ENCODE measurements around the gene KIF13A.

KIF13A gene

GRCh38 chr6:17716221-17716620, 271.2 kb downstream of the KIF13A start:
- TF ChIP-seq CTCF (IDR thresholded peaks at IDR 0.05; ENCODE audit: borderline replicate concordance, control extremely low read depth, extremely low read depth, insufficient read depth, missing control alignments): no peak
- in situ Hi-C loops (cut with MboI; ENCODE audit: low sequenced_read_pairs, unreplicated experiment): no loop called here
- no peak for DNase-seq (ENCODE audit: low spot score)

GRCh38 chr6:17714879-17715851, 272.3 kb downstream of the KIF13A start:
- in situ Hi-C loops (cut with MboI; ENCODE audit: low sequenced_read_pairs, unreplicated experiment): no loop called here
- peak; percentile 59 for DNase-seq (ENCODE audit: low spot score)

GRCh38 chr6:17714177-17714576, 273.3 kb downstream of the KIF13A start:
- TF ChIP-seq CTCF (IDR thresholded peaks at IDR 0.05; ENCODE audit: borderline replicate concordance, control extremely low read depth, extremely low read depth, insufficient read depth, missing control alignments): no peak
- DNase-seq (ENCODE audit: low spot score): no peak
- in situ Hi-C loops (cut with MboI; ENCODE audit: low sequenced_read_pairs, unreplicated experiment): no loop called here

More at GRCh38 chr6:17714879-17715851, 272.3 kb downstream of the KIF13A start:
- TF ChIP-seq CTCF (IDR thresholded peaks at IDR 0.05; ENCODE audit: borderline replicate concordance, control extremely low read depth, extremely low read depth, insufficient read depth, missing control alignments): no peak

- in situ Hi-C loops (cut with MboI; ENCODE audit: low sequenced_read_pairs, unreplicated experiment): no loop called here
- TF ChIP-seq CTCF (IDR thresholded peaks at IDR 0.05; ENCODE audit: borderline replicate concordance, control extremely low read depth, extremely low read depth, insufficient read depth, missing control alignments): no peak
- no peak for DNase-seq (ENCODE audit: low spot score)
These were observed 274.9 kb downstream of the KIF13A start for GRCh38 chr6:17712576-17712975.

GRCh38 chr6:17710331-17710730, 277.1 kb downstream of the KIF13A start:
- no peak for DNase-seq (ENCODE audit: low spot score)
- TF ChIP-seq CTCF (IDR thresholded peaks at IDR 0.05; ENCODE audit: borderline replicate concordance, control extremely low read depth, extremely low read depth, insufficient read depth, missing control alignments): no peak
- in situ Hi-C loops (cut with MboI; ENCODE audit: low sequenced_read_pairs, unreplicated experiment): no loop called here

- TF ChIP-seq CTCF (IDR thresholded peaks at IDR 0.05; ENCODE audit: borderline replicate concordance, control extremely low read depth, extremely low read depth, insufficient read depth, missing control alignments): no peak
- in situ Hi-C loops (cut with MboI; ENCODE audit: low sequenced_read_pairs, unreplicated experiment): no loop called here
- no peak for DNase-seq (ENCODE audit: low spot score)
These were observed 278.0 kb downstream of the KIF13A start for GRCh38 chr6:17709476-17709875.

Measured in GM13976 (cell line).